Activated CD8-positive, alpha-beta memory T cell treated with anti-CD3 and anti-CD28 coated beads, Interleukin-2, amount 50 U/mL, for 48 hours (primary cell): Measurements from ENCODE around the gene SLC26A6.

Source experiments
- DNase-seq: peaks from one replicate; pipeline ENCODE4 v3.0.0-alpha.2; 2020

SLC26A6 gene

DNA sequence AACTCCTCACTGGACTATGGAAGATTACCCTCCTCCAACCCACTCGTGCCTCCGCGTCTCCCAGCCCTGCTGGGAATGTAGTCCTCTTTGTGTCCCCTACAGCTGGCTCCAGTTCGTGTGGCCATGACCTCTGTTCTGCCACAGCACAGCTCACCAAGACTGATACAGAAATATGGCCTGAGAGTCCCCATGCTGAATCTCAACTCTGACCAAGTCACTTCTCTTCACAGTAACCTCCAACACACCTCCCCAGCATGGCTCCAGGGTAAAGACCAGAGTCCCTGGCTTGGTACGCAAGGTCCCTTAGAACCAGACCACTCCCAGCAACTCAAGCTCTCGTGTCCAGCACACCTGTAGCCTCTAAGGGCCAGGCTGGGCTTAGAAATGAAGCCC lies 37.9 kb downstream of the SLC26A6 start:
- no peak for DNase-seq

DNA sequence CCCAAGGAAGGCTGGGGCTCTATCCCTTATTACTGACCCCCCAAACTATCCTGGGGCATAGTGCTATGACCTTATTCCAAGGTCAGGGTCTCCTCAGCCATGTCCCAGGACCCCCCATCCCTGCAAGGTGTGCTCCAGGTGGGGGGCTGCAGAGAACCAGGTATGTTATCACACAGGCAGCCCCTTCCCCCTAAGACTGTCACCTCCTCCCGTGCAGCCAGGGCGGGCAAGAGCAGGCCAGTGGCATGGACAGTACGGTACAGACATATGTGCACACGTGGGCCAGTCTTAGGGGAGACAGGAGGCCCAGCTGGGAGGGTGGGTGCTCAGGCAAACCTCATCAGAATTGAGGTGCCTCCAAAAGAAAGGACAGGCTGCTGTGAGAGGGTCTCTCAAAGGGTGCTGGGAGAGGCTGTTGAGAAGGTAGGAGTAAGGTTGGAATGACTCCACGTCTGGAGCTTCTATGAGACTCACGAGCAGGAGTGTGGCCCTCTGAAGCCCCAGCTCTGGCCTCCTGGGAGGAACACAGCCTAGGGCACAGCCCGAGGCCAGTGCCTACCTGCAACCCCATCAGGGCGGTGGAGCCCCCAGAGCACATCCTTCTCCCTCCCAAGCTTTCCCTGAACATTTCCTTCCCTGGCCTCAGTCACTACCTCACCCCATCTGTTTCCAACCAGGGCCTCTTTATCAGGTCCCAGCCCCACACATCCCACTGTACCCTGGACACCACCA lies 38.4 kb downstream of the SLC26A6 start:
- no peak for DNase-seq

DNA sequence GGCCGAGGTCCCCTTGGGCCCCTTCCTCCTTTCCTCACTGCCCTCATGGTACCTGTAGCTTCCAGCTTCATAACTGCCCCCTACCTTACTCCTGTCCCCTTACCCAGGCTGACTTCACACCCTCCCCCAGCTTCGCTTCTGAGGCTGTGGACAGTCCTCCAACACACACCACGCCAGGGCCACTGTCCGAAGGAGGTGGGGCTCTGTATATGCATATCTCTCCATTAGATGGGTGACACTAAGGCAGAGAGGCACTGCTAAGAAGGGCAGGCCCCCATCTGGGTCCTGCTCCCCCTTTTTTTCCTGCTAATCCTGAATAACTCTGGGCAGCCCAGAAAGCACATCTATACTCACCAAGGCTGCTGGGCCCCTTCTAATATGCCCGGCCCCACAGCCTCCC lies 39.1 kb downstream of the SLC26A6 start:
- no peak for DNase-seq

DNA sequence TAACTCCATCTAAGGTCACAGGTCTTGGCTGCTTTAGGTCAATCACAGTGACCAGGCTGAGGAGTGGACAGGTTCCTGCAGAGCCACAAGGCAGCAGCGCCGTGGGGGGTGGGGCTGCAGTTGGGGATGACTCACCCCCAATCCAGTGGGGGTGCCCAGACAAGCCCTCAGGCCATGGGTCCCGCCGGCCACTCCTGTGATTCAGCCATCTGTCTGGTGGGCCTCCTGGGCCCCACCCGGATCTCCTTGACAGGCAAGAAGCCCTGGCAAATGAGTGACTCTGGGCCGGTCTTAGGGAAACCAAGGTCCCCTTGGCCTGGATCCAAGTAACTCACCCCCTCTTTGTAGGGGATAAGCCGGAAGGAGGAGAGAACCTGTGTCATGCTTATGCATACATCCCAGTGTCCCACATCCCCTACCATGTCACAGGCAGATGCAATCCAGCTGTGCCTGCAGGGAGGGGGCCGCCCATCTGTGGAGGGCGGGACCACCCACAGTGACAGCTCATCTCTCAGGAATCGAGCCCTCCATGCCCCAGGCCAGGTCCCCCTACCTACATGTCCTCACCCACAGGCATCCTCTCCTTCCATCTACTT lies 39.6 kb downstream of the SLC26A6 start:
- no peak for DNase-seq

DNA sequence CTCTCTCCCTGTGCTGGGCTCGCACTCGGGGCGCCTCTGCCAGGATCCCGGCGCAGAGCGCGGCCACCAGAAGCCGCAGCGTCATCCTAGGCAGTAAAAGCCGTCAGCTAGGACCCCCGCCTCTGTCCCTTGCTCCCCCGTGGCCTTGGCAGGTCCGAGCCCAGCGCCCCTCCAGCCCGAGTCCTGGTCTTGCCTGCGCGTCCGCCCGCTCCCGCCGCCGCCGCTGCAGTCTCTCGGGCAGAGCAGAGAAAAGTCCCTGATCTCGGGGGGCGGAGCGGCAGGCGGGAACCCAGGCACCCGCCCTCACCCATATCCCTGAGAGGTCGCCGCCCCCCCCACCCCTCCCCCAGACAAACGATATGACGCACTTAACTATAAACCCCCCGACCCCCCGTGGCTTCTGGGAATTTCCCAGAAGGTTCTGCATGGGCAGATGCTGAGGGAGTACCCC lies 40.2 kb downstream of the SLC26A6 start, which contains the start of gene COL7A1:
Gene COL7A1, minus strand, starts transcription at position 255 of the 451 bp plus-strand sequence. Its CDS starts 170 bp downstream, at position 85.
- no peak for DNase-seq

DNA sequence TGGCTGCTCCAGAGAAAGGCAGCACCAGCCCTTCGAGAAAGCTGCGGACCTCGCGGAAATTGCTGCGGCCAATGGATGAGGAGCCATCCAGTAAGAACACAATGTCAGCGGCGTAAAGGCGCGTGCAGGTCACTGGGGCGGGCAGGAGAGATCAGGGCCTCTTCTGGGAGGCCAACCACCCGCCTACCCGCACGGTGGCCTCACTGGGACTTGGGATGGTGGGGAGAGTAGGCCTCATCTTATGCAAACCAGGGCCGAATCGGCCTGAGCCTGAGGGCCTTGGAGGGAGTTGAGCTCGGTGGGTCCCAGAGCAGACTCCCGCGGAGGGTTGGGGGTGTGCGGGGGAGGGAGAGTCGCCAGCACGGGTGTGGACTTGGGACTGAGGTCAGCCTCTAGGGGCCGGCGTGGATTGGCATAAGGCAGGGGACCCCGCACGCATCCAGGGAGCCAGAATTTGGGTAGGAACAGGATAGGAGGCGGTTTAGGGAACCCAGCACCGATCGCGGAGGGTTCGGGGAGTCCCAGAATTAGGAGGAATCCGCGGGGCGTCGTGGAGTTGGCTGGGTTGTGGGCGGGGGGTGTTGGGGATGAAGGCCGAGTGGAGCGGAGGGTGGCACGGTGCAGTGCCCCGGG lies 40.7 kb downstream of the SLC26A6 start:
- DNase-seq: no peak

DNA sequence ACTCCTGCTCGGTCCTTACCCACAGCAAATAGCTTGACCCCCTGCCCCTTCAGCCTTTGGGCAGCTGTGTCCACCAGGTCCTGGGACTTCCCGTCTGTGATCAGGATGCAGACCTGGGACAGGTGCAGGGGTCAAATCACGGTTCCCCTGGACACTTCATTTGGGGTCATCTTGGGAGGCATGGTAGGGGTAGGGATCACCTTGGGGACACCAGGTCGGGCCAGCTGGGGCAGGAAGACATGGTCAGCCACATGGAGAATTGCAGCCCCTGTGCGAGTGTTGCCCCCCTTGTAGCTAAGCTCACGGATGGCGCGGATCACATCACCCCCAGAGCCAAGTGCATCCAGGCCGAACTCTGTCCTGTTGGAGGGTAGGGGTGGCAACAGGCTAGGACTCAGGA lies 41.9 kb downstream of the SLC26A6 start:
- no peak for DNase-seq

DNA sequence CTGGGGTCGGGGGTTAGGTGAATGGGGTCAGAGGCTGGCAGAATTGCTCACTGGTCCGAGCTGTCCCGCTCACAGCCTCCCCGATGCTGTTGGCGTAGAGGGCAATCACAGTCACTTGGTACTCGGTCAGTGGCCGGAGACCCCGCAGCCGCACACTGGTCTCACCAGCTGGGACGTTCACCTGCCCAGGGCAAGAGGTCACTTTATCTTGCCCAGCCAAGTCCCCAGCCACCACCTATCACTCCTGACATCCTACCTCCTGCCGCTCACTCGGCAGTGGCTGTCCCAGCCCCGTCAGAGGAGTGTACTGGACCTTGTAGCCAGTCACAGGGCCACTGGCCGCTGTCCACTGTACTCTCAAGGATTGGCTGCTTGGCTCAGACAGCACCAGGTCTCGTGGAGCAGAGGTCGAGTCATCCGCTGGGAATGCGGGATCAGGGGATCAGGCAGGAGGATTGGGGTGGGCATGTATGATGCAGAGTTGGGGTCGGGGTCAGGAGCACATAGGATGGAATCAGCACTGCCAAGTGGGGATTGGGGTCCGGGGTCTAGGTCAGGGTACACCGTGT lies 42.7 kb downstream of the SLC26A6 start:
- DNase-seq: no peak

DNA sequence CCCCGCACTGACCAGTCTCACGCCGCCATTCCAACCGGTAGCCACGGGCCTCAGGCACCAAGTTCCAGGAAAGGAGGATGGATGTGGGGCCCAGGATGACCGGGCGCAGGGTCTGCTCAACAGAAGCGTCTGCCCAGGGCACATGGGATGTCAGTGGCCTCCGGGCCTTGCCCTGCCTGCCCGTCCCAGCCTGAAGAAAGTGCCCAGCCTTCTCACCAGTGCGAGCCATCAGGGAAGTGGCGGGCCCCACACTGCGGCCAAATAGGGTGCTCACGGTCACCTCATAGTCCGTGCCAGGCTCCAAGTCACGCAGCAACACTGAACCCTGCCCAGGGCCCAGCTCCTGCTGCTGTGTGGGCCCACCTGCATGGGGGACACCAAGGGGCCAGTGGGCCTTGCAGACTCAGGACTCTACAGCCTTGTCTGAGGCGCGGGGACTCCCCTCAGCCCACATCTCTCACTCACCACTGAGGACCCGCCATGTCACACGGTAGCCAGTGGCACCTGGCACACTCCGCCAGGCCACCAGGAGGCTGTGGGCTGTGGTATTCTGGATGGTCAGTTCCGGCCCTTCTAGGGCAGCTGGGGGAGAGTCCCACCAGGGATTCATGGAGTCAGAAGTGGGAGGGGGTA lies 43.3 kb downstream of the SLC26A6 start:
- DNase-seq: no peak

DNA sequence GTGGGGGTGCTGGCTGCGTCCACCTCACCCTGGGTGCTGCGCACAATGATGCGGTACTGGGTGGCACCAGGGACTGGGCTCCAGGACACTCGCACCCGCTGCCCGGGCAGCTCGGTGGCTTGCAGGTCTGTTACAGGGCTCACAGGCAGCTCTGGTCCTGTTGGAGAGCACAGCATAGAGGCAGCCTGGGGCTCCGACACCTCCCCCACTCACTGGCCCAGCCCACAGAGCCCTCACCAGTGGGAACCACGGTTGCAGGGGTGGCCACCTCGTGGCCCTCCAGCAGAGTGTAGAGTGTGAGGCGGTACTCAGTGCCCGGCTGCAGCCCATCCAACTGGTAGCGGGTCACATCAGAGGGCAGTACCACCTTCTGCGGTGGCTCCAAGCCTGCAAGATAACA lies 43.8 kb downstream of the SLC26A6 start:
- DNase-seq: no peak

DNA sequence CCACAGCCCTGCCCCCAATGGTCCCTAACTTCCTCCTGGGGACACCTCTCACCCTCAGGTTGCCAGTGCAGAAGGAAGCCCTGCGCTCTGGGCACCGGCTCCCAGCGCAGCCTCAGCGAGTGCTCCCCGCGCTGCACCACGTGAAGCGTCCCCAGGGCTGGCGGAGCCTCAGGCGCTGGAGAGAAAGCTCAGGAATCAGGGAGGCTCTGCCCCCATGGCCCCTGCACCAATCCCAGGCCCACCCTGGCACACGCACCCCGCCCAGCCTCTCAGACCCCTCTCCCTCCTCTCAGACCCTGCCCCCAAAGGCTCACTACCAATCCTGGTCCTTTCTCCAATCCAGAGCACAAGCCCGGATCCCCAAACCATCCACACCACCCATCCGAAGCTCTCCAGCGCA lies 47.0 kb downstream of the SLC26A6 start:
- no peak for DNase-seq

DNA sequence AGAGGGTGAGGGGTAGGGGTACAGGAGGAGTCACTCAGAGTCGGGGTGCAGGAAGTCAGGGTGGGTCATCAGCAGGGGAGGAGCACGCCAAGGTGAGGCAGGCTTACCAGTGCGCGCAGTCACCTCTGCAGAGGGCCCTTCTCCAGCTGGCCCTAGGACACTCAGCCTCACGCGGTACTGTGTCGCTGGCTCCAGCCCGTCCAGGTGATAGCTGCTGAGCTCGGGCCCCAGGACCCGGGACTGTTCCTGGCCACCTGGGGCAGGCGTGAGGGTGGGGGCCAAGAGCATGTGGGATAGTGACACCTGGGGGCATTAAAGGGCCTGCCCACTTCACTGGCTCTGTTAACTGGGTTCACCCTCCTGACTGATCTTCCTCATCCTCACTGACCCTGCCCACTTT lies 47.6 kb downstream of the SLC26A6 start:
- DNase-seq: no peak

DNA sequence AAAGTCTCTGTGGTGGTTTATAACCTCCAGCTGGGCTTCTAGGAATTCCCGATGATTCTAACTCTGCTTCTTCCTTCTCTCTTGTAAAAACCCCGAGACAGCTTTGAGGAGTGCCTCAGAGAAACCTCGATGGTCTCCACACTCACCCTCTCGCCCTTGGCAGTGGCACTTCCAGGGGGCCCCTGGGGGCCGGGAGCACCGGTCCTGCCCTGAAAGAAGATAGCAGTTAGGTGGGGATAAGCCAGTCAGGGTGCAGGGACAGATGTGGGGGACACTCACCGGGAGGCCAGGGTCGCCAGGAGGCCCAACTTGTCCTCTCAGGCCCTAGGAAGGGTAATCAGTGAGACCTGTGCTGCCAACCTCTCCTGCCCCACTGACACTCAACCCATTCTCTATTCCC lies 49.9 kb downstream of the SLC26A6 start:
- DNase-seq: no peak

DNA sequence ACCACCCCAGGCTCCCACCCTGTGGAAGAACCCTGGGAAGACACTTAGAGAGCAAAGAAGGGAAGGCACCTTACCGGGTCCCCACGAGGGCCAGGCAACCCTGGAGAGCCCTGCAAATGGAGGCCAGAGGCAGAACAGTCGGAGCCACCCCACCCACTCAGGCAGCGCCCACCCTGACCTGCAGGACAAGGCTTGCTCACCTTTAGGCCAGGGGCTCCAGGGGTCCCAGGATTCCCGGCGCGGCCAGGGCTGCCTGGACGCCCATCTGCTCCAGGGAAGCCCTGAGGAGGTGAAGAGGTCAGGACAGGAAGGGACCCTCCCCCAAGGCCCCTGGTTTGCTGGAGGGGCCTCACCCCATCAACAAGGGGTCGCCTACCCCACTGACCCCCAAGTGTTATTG lies 50.4 kb downstream of the SLC26A6 start:
- no peak for DNase-seq

DNA sequence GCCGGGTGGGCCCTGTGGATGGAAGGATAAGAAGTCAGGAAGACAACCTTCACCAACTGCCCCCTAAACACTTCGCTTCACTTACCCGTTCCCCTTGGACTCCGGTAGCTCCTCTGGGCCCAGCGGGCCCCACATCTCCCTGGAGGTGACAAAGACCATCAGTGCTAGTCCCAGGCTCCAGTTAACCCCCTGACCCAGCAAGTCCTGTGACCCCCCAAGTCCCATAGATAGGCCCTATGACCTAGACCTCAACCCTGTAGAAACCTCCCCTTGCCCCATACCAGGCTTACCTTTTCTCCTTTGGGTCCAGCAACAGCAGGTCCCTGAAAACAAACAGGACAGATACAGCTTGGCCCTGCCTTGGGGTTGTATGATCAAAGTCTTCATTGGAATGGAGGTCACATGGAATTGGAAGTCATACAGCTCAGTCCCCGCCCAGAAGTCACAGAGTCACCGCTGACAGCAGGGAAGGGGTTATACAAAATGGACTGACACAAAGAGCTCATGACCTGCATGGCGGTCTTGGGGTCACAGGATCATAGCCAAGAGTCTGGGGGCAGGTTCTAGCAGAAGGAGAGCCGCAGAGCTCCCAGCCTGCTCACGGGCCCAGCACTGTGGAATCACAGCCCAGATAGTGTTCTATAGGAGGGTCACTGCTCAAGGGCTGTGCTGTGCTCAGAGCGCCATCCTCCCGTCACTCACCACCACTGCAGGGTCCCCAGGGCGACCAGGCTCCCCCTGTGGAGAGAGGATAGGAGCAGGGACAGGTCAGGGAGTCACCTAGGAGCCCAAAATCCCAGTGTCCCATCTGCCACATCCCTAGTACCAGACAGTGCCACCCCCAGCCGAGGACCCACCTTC lies 53.4 kb downstream of the SLC26A6 start:
- no peak for DNase-seq

DNA sequence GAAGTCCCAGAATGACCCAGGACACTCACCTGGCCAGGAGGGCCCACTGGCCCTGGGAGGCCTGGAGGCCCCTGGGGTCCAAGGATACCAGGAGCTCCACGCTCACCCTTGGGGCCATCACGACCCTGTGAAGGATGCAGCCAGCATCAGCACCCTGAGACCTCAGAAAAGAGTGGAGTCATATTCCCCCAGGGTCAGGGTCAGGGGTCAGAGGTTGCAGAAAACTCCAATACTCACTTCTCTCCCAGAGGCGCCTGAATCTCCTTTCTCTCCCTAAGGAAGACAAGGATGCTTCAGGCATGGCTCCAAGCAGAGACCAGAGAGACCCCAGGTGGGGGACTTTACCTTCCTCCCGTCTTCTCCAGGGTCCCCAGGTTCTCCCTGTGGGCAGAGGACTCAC lies 58.6 kb downstream of the SLC26A6 start:
- DNase-seq: no peak
